Measurements from ENCODE around the gene PTPRD. TPM values are rescaled to one million over a fixed set of nuclear protein-coding genes. Genes with fewer than 3 reads are reported as not detected.

PTPRD gene
- total and polyA plus RNA-seq, 2 experiments from 2014 or later = 11.5 to 58.0 TPM

- Histone ChIP-seq H3K9me2 (ENCODE audit: insufficient read depth) (no peaks in the 10 kb centered on the region), H3K4me1 (ENCODE audit: insufficient read depth) (peaks cover 19% of the 10 kb centered on the region), H3K36me3 (ENCODE audit: insufficient read depth) (no peaks in the 10 kb centered on the region), H2AFZ (no peak overlapping the region), H3K4me3 (no peak overlapping the region), H3F3A (replicated peaks; ENCODE audit: low read depth) (no peaks in the 10 kb centered on the region), H3K79me2 (replicated peaks; ENCODE audit: insufficient read depth) (no peaks in the 10 kb centered on the region), H3K27me3 (ENCODE audit: insufficient read depth) (no peaks in the 10 kb centered on the region), H3K27ac (ENCODE audit: low read depth) (no peak overlapping the region), H3K4me2 (no peak overlapping the region), H4K20me1 (replicated peaks; ENCODE audit: insufficient read depth) (no peaks in the 10 kb centered on the region)
- no peak for ATAC-seq
- H3K4me1 Mint-ChIP-seq = peaks cover 23% of the 10 kb centered on the region
- H3K36me3 Mint-ChIP-seq (ENCODE audit: low read depth) = no peaks in the 10 kb centered on the region
- TF ChIP-seq ETS1 (IDR thresholded peaks at IDR 0.05) (no peak), POLR2AphosphoS5 (IDR thresholded peaks at IDR 0.05; ENCODE audit: low read depth) (no peak), CTCF (conservative IDR thresholded peaks at IDR 0.05; ENCODE audit: low read depth in 2 of 2) (no peak), CREB1 (CRISPR knock-in tag; IDR thresholded peaks at IDR 0.05; ENCODE audit: low read depth) (no peak), JUNB (IDR thresholded peaks at IDR 0.05; ENCODE audit: unreplicated experiment) (no peak), REST (IDR thresholded peaks at IDR 0.05; ENCODE audit: unreplicated experiment) (no peak), ZNF462 (CRISPR knock-in tag; IDR thresholded peaks at IDR 0.05) (no peak), EZH2phosphoT487 (IDR thresholded peaks at IDR 0.05; ENCODE audit: unreplicated experiment) (no peak), STAT1 (IDR thresholded peaks at IDR 0.05; ENCODE audit: unreplicated experiment) (no peak), NANOG (IDR thresholded peaks at IDR 0.05; ENCODE audit: borderline replicate concordance) (no peak), EZH2 (IDR thresholded peaks at IDR 0.05; ENCODE audit: low read depth, unreplicated experiment) (no peak), ZNF114 (CRISPR knock-in tag; IDR thresholded peaks at IDR 0.05) (no peak), ZNF331 (CRISPR knock-in tag; IDR thresholded peaks at IDR 0.05; ENCODE audit: low read depth) (no peak)
- H3K4me3 Mint-ChIP-seq = no peak overlapping the region
- H3K27ac Mint-ChIP-seq = no peak overlapping the region
- DNase-seq (ENCODE audit: low spot score) = no peak
- no peaks in the 10 kb centered on the region for H3K9me3 Mint-ChIP-seq
- H3K27me3 Mint-ChIP-seq (ENCODE audit: insufficient read depth, low read depth, poor library complexity) = no peaks in the 10 kb centered on the region
These were observed 2178.2 kb downstream of the PTPRD start for GRCh38 chr9:8434621-8435020.
